OCI-LY7 (cell line): Measurements from ENCODE around the gene HOGA1.

Experiments
- CTCF ChIP-seq: fragments of 200-600 bp; sonication (generic); conservative IDR thresholded peaks from 2 replicates; pipeline ENCODE4 v1.5.1; 2014; ENCODE audit warnings: mild to moderate bottlenecking, antibody characterized with exemption, low read length, moderate library complexity, mixed read lengths
- EZH2phosphoT487 ChIP-seq: fragments of 200-600 bp; sonication (generic); IDR thresholded peaks from 2 replicates; pipeline ENCODE4 v1.6.1; 2018; ENCODE audit warnings: low read depth, borderline replicate concordance, mild to moderate bottlenecking, mixed run types, antibody characterized with exemption, low read length, moderate library complexity, mixed read lengths

- peak; percentile 78 for TF ChIP-seq CTCF
- TF ChIP-seq EZH2phosphoT487, result no peak
Observed at GRCh38 chr10:97553575-97554031, 30.6 kb upstream of the HOGA1 start.
